ENCODE measurements around the gene SEL1L2.
"Not testable (repeated sequence)": the region's sequence is repeated elsewhere in the genome, so short reads cannot be mapped to it uniquely, and the experiment has no call there.

Gene SEL1L2

GRCh38 chr20:13990465-13990864, at the start of gene SEL1L2:
SEL1L2 (minus strand) TSS chr20:13990614; CDS start chr20:13990534, 80 bp downstream.
- no peak for DNase-seq

- no peak for DNase-seq
Observed at GRCh38 chr20:14036567-14036966, 46.2 kb upstream of the SEL1L2 start.

GRCh38 chr20:14033310-14033709, 42.9 kb upstream of the SEL1L2 start:
- DNase-seq, result no peak

- no peak for DNase-seq
Observed at GRCh38 chr20:14030991-14031390, 40.6 kb upstream of the SEL1L2 start.

GRCh38 chr20:14012671-14013070, 22.3 kb upstream of the SEL1L2 start:
- no peak for DNase-seq

GRCh38 chr20:14009208-14009607, 18.8 kb upstream of the SEL1L2 start:
- DNase-seq, result no peak

- DNase-seq, result no peak
Observed at GRCh38 chr20:14005996-14006395, 15.6 kb upstream of the SEL1L2 start.

GRCh38 chr20:14000917-14001316, 10.5 kb upstream of the SEL1L2 start:
- DNase-seq, result no peak

- no peak for DNase-seq
Observed at GRCh38 chr20:13996265-13996664, 5.9 kb upstream of the SEL1L2 start.

GRCh38 chr20:13995841-13996240, 5.4 kb upstream of the SEL1L2 start:
- peak; percentile 51 for DNase-seq

- DNase-seq, result peak; percentile 89
Observed at GRCh38 chr20:13995086-13995665, 4.8 kb upstream of the SEL1L2 start, which contains the start of gene MACROD2. MACROD2 (plus strand) TSS chr20:13995516.

GRCh38 chr20:13991955-13992354, 1.5 kb upstream of the SEL1L2 start:
- not testable (repeated sequence) for DNase-seq

GRCh38 chr20:13991311-13991710, 897 bp upstream of the SEL1L2 start:
- DNase-seq, result no peak

- no peak for DNase-seq
Observed at GRCh38 chr20:13984211-13984610, 6.2 kb downstream of the SEL1L2 start.

- DNase-seq, result no peak
Observed at GRCh38 chr20:13960525-13960924, 29.9 kb downstream of the SEL1L2 start.

- no peak for DNase-seq
Observed at GRCh38 chr20:13960119-13960518, 30.3 kb downstream of the SEL1L2 start.

- DNase-seq, result no peak
Observed at GRCh38 chr20:13953227-13953626, 37.2 kb downstream of the SEL1L2 start.

- DNase-seq, result no peak
Observed at GRCh38 chr20:13947719-13948118, 42.7 kb downstream of the SEL1L2 start.

- DNase-seq, result no peak
Observed at GRCh38 chr20:13941031-13941430, 49.4 kb downstream of the SEL1L2 start.

- DNase-seq, result no peak
Observed at GRCh38 chr20:13936781-13937576, 53.4 kb downstream of the SEL1L2 start.

GRCh38 chr20:13934992-13935894, 55.2 kb downstream of the SEL1L2 start:
- DNase-seq, result no peak

- DNase-seq, result no peak
Observed at GRCh38 chr20:13930281-13930680, 60.1 kb downstream of the SEL1L2 start.

GRCh38 chr20:13929836-13930235, 60.6 kb downstream of the SEL1L2 start:
- no peak for DNase-seq
